Measurements from ENCODE around the gene PCDH9. TPM values are rescaled to one million over a fixed set of nuclear protein-coding genes. Genes with fewer than 3 reads are reported as not detected.
"Not testable (repeated sequence)": the region's sequence is repeated elsewhere in the genome, so short reads cannot be mapped to it uniquely, and the experiment has no call there.

The PCDH9 gene
- total RNA-seq, 1 donor from 2014 or later = 0.26 TPM

DNA sequence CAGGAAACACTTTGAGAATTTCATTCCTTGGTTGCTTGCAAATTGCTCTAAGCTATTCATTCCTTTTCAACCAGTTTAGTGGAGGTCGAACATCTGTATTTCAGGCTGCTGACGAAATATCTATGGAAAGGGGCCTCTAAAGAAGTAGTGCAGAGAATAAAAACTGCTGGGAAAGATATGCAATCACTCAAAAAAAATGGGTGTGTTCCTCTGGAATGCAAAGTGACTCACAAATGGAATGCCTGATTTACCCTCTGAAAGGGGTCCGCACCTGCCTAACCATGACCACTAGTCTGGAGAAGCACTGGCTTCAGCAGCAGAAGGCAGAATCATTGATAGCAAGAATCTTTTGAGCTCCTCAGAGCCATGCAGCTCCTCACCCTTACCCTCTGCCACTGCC, 129.4 kb downstream of the PCDH9 start:
- DNase-seq (ENCODE audit: low read depth) = no peak
- no peaks in the 10 kb centered on the region for H3K36me3 ChIP-seq (ENCODE audit: control insufficient read depth, insufficient read depth, low read length)
- H3K27me3 ChIP-seq (ENCODE audit: control insufficient read depth, insufficient read depth, low read length) = no peaks in the 10 kb centered on the region
- no peak overlapping the region for H3K4me3 ChIP-seq (ENCODE audit: low read depth, low read length)
- no peak for FAIRE-seq
- TF ChIP-seq, protein P1, sequence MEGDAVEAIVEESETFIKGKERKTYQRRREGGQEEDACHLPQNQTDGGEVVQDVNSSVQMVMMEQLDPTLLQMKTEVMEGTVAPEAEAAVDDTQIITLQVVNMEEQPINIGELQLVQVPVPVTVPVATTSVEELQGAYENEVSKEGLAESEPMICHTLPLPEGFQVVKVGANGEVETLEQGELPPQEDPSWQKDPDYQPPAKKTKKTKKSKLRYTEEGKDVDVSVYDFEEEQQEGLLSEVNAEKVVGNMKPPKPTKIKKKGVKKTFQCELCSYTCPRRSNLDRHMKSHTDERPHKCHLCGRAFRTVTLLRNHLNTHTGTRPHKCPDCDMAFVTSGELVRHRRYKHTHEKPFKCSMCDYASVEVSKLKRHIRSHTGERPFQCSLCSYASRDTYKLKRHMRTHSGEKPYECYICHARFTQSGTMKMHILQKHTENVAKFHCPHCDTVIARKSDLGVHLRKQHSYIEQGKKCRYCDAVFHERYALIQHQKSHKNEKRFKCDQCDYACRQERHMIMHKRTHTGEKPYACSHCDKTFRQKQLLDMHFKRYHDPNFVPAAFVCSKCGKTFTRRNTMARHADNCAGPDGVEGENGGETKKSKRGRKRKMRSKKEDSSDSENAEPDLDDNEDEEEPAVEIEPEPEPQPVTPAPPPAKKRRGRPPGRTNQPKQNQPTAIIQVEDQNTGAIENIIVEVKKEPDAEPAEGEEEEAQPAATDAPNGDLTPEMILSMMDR (IDR thresholded peaks at IDR 0.05; ENCODE audit: insufficient read depth, low read length, severe bottlenecking) = no peak

- TF ChIP-seq, protein P1 (IDR thresholded peaks at IDR 0.05; ENCODE audit: insufficient read depth, low read length, severe bottlenecking) = no peak
- Histone ChIP-seq H3K36me3 (ENCODE audit: control insufficient read depth, insufficient read depth, low read length) (no peaks in the 10 kb centered on the region), H3K4me3 (ENCODE audit: low read depth, low read length) (no peak overlapping the region), H3K27me3 (ENCODE audit: control insufficient read depth, insufficient read depth, low read length) (no peaks in the 10 kb centered on the region)
- FAIRE-seq = no peak
- DNase-seq (ENCODE audit: low read depth) = no peak
These were observed 130.6 kb downstream of the PCDH9 start for GRCh38 chr13:67099494-67099893.

DNA sequence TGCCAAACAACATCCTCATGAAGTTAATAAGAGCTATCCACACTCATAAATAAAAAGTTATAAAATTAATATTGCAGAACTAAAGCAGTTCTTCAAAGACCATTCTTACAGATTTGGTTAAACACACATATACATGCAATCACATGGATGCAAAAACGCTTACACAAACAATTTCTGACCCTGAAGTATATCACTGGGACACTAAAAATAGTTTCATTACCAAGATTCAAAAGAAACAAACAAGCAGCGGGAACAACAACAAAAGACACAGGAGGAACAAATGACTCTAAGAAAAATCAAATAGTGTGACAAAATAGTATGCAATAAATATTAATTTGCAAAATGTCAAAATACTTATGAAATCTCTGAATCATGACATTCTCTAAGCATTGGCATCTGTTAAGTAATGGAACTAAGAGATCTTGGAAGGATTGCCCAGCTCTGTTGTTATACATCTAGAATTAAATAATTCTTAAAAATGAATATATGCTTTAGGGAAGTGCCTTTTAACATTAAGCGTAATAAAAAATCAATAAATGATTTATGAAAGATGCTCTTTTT, 132.2 kb downstream of the PCDH9 start:
- Histone ChIP-seq H3K27me3 (ENCODE audit: control insufficient read depth, insufficient read depth, low read length) (no peaks in the 10 kb centered on the region), H3K36me3 (ENCODE audit: control insufficient read depth, insufficient read depth, low read length) (no peaks in the 10 kb centered on the region), H3K4me3 (ENCODE audit: low read depth, low read length) (no peak overlapping the region)
- TF ChIP-seq, protein P1 (IDR thresholded peaks at IDR 0.05; ENCODE audit: insufficient read depth, low read length, severe bottlenecking) = no peak
- FAIRE-seq = no peak
- DNase-seq (ENCODE audit: low read depth) = no peak

DNA sequence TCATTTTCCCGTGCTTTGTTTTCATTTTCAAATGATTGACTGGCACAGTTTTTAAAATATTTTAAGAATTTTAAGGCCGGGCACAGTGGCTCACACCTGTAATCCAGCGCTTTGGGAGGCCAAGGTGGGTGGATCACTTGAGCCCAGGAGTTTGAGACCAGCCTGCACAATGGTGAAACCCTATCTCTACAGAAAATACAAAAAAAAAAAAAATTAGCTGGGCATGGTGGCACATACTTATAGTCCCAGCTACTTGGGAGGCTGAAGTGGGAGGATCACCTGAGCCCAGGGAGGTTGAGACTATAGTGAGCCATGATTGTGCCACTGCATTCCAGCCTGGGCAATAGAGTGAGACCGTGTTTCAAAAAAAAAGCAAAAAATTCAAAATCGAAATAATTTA, 133.2 kb downstream of the PCDH9 start:
- not testable (repeated sequence) for H3K36me3 ChIP-seq (ENCODE audit: control insufficient read depth, insufficient read depth, low read length); DNase-seq (ENCODE audit: low read depth); H3K27me3 ChIP-seq (ENCODE audit: control insufficient read depth, insufficient read depth, low read length); FAIRE-seq; H3K4me3 ChIP-seq (ENCODE audit: low read depth, low read length)

DNA sequence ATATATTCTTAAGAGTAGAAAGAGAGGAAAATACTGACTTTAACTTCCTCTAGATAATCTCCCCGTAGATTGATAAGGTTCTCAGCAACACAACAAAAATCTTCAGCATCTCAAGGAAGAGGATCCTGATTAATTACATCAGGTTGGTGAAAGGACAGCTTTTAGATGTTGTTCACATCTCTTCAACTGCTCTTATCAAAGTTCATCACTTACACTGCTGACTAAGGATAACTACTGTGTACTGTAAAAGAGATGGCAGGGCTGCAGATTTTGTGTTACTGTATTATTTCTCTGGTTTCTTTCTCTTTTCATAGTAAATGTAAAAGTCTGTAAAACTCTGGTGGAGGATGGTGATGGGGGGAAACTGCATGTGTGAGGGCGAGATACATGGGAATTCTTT, 133.7 kb downstream of the PCDH9 start:
- no peak for FAIRE-seq
- Histone ChIP-seq H3K27me3 (ENCODE audit: control insufficient read depth, insufficient read depth, low read length) (no peaks in the 10 kb centered on the region), H3K4me3 (ENCODE audit: low read depth, low read length) (no peak overlapping the region), H3K36me3 (ENCODE audit: control insufficient read depth, insufficient read depth, low read length) (no peaks in the 10 kb centered on the region)
- no peak for DNase-seq (ENCODE audit: low read depth)
- TF ChIP-seq, protein P1 (IDR thresholded peaks at IDR 0.05; ENCODE audit: insufficient read depth, low read length, severe bottlenecking) = no peak

GRCh38 chr13:67095621-67096020, 134.5 kb downstream of the PCDH9 start:
- TF ChIP-seq, protein P1 (IDR thresholded peaks at IDR 0.05; ENCODE audit: insufficient read depth, low read length, severe bottlenecking) = no peak
- H3K4me3 ChIP-seq (ENCODE audit: low read depth, low read length) = no peak overlapping the region
- peak; percentile 29 for DNase-seq (ENCODE audit: low read depth)
- no peak for FAIRE-seq
- no peaks in the 10 kb centered on the region for H3K27me3 ChIP-seq (ENCODE audit: control insufficient read depth, insufficient read depth, low read length)
- no peaks in the 10 kb centered on the region for H3K36me3 ChIP-seq (ENCODE audit: control insufficient read depth, insufficient read depth, low read length)

Data from bronchial epithelial cell (primary cell).